GM18951 (cell line): Measurements from ENCODE around the gene ACTL8.
"Not testable (repeated sequence)": the region's sequence is repeated elsewhere in the genome, so short reads cannot be mapped to it uniquely, and the experiment has no call there.

ENCODE experiments used
- POLR2A ChIP-seq: IDR thresholded peaks from 4 replicates; pipeline ENCODE4 v1.6.1; 2011; ENCODE audit warnings: mild to moderate bottlenecking; ENCODE audit not compliant: insufficient read length, insufficient read depth; ENCODE audit errors: extremely low read depth
- in situ Hi-C: fragments of 300-500 bp; cut with MboI; formaldehyde crosslinking; loops from one replicate; pipeline ENCODE4 v1.12.0; 2022; ENCODE audit warnings: low sequenced_read_pairs, mixed read lengths, inconsistent platforms; ENCODE audit not compliant: unreplicated experiment

The ACTL8 gene

DNA sequence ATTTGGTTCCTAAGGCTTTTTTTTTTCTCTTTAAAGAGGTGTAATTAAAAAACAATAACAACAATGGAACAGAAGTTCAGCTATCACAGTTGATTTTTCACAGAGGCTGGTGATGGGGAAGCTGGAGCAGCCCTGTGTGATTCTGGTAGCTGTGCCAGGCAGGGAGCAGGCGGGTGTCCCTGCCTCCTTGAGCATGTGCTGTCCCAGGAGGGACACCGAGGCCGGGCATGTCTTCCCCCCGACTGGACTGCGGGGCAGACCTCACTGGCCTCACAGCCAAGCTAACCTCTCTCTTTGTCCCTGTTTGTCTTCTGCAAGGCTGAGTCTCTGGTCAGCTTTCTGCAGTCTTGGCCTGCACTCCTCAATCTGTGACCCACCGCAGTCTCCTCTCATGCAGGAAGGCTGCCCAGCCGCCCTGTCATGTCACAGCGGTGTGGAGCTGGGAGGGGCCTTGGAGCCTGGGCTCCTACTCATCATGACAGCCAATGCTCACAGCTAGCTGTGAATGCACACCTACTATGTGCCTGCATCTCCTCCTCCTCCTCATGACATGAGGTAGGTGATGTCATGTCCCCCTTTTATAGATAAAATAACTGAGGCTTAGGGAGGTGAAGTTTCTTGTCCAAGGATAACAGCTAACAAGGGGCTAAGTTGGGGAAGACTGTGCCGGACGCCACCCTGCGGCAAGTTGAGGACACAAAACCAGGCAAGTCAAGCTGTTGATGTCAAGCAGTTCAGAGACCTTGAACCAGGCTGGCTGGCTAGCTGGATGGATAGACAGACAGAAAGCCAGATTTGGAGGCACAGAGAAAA lies 10.3 kb upstream of the ACTL8 start:
- in situ Hi-C loops, result no loop called here
- no peak for TF ChIP-seq POLR2A

- TF ChIP-seq POLR2A, result no peak
- in situ Hi-C loops, result no loop called here
These were observed 9.6 kb upstream of the ACTL8 start for GRCh38 chr1:17745479-17745955.

DNA sequence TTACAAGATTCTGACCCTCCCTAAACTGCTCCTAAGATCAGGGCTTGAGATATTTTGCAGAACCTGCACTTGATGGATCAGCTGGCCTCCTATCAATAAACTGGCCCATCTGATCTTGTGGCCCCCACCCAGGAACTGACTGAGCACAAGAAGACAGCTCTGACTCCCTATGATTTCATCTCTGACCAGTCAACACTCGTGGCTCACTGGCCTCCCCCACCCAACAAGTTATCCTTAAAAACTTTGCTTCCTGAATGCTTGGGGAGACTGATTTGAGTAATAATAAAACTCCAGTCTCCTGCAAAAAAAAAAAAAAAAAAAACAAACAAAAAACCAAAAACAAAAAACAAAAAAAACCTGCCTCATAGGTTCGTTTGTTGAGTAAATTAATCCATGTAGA lies 8.9 kb upstream of the ACTL8 start:
- in situ Hi-C loops, result not testable (repeated sequence)

GRCh38 chr1:17746920-17747319 lies 8.2 kb upstream of the ACTL8 start:
- TF ChIP-seq POLR2A, result no peak
- in situ Hi-C loops, result no loop called here

- in situ Hi-C loops, result no loop called here
These were observed 4.8 kb upstream of the ACTL8 start for GRCh38 chr1:17750333-17750732.

DNA sequence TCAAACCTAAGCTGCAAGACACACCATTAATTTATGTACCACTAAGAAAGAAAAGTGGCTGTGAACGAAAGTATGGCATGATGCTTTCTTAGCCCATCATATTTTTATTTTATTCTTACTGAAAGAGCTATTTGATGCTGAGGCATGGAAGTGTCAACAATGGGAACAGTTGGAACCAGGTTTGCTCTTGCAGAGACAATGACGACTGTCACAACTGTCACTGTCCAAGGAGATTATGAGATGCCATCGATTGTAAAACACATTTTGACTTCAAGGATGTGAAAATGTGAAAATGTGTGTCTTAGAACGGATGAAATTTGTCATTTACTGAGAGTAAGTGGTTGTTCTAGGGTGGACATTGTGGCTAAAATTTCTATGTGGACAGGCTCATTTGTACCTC lies 2.8 kb upstream of the ACTL8 start:
- no peak for TF ChIP-seq POLR2A
- in situ Hi-C loops, result no loop called here

More at GRCh38 chr1:17750333-17750732, 4.8 kb upstream of the ACTL8 start:
- TF ChIP-seq POLR2A, result no peak

- in situ Hi-C loops, result no loop called here
- TF ChIP-seq POLR2A, result no peak
These were observed 2.3 kb downstream of the ACTL8 start for GRCh38 chr1:17757426-17757825.

DNA sequence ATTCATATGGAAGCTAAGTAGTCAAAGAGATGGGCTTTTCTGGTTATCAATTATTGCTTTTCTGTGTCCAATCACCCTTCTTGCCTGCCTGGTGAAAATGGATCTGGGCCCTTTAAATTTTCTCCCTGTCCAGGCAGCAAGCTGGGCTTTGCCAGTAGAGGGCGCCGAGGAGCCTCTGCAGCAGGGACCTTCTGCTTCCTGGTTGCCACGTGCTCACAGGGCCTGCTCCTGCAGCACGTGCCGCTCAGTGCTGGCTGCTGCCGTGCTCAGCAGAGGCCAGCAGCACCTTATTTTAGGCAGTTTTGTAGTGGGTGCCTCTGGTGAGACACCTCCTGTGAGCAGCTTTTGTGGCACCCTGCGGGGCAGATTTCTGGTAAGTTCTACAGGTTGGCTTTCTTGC lies 4.0 kb downstream of the ACTL8 start:
- no peak for TF ChIP-seq POLR2A
- in situ Hi-C loops, result no loop called here

GRCh38 chr1:17762313-17762712 lies 7.2 kb downstream of the ACTL8 start:
- in situ Hi-C loops, result no loop called here
- TF ChIP-seq POLR2A, result no peak

- in situ Hi-C loops, result no loop called here
- TF ChIP-seq POLR2A, result no peak
These were observed 8.3 kb downstream of the ACTL8 start for GRCh38 chr1:17763417-17763816.

DNA sequence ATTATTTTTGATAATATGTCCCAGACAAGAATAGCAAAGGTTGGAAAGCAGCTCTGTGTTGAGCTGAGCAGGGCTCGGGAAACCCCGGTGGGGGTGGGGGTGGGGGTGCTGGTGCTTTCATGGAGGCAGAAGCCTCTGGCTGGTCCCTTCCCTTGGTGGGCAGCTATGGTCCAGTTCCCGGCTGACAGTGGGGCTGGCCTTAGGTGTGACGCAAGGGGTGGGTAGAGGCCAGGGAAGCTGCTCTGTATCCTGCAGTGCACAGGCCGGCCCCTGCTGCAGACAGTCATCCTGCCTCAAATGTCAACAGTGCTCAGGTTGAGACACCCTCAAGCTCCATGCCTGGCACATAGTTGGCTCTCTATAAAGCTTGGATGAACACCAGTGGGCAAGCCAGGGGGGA lies 8.9 kb downstream of the ACTL8 start:
- in situ Hi-C loops, result no loop called here
- TF ChIP-seq POLR2A, result no peak

- in situ Hi-C loops, result no loop called here
- TF ChIP-seq POLR2A, result no peak
These were observed 9.5 kb downstream of the ACTL8 start for GRCh38 chr1:17764591-17764990.

- no peak for TF ChIP-seq POLR2A
- in situ Hi-C loops, result no loop called here
These were observed 10.6 kb downstream of the ACTL8 start for GRCh38 chr1:17765444-17766411.

DNA sequence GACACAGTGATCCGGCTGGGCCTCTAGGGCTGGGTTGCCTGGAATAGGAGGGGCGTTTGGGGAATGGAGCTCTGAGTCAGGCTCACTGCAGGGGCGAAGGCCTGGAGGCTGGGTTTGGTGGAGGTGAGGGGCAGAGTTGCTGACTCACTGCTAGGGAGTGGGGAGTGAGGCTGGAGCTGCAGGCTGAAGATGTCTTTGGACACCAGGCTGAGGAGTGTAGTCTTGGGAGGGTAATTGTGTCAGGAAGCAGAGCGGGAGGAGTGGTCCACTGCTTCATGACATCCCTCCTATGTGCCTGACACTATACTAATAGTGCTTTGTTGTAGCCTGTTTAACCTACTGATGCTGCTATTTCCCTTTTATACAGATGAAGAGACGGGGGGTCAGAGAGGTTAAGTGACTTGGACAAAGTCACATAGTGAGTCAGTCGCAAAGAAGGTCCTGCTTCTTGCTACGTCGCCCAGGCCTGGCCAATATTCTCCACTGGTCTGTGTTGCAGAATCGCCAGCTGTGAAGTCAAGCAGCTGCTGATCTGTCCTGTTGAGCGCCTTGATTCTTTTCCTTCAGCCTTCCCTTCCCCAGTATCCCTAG lies 13.6 kb downstream of the ACTL8 start:
- in situ Hi-C loops, result no loop called here
- TF ChIP-seq POLR2A, result no peak

DNA sequence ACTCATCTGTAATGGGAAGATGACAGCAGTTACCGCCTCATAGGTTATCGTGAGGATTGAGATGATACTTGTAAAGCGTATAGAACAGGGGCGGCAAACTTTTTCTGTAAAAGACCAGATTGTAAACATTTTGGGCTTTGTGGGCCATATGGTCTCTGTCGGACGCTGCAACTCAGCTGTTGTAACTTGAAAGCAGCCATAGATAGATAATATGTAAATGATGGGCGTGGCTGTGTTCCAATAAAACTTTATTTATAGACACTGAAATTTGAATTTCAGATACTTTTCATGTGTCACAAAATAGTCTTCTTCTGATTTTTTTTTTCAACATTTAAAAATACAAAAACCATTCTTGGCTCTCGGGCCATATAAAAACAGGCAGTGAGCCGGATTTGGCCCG lies 15.8 kb downstream of the ACTL8 start:
- no peak for TF ChIP-seq POLR2A
- in situ Hi-C loops, result no loop called here
